ENCODE data around the gene EXOSC5. TPM values are rescaled to one million over a fixed set of nuclear protein-coding genes. Genes with fewer than 3 reads are reported as not detected.
A peak's percentile ranks its signal among the peaks of the same experiment; 100 is the strongest.
"Not testable (repeated sequence)": the region's sequence is repeated elsewhere in the genome, so short reads cannot be mapped to it uniquely, and the experiment has no call there.

The EXOSC5 gene
- total RNA-seq, 1 donor from 2014 or later = 10.6 TPM

- Mint-ChIP-seq H3K4me1 (ENCODE audit: unreplicated experiment) (peaks cover 11% of the 10 kb centered on the region), H3K27ac (ENCODE audit: unreplicated experiment) (peak overlapping the region; percentile 50), H3K36me3 (ENCODE audit: unreplicated experiment) (peaks cover 7% of the 10 kb centered on the region), H3K27me3 (ENCODE audit: unreplicated experiment) (no peaks in the 10 kb centered on the region), H3K9me3 (ENCODE audit: unreplicated experiment) (no peaks in the 10 kb centered on the region), H3K4me3 (ENCODE audit: unreplicated experiment) (no peak overlapping the region)
- TF ChIP-seq CTCF (IDR thresholded peaks at IDR 0.05) = no peak
- no peak for DNase-seq (ENCODE audit: extremely low spot score, unreplicated experiment)
These were observed 38.9 kb upstream of the EXOSC5 start for GRCh38 chr19:41435936-41436673.

- not testable (repeated sequence) for H3K9me3 Mint-ChIP-seq (ENCODE audit: unreplicated experiment); H3K27ac Mint-ChIP-seq (ENCODE audit: unreplicated experiment); DNase-seq (ENCODE audit: extremely low spot score, unreplicated experiment); H3K36me3 Mint-ChIP-seq (ENCODE audit: unreplicated experiment); H3K4me3 Mint-ChIP-seq (ENCODE audit: unreplicated experiment); H3K27me3 Mint-ChIP-seq (ENCODE audit: unreplicated experiment)
- peaks cover 11% of the 10 kb centered on the region for H3K4me1 Mint-ChIP-seq (ENCODE audit: unreplicated experiment)
These were observed 38.2 kb upstream of the EXOSC5 start for GRCh38 chr19:41435376-41435775.

- no peak for TF ChIP-seq CTCF (IDR thresholded peaks at IDR 0.05)
- no peaks in the 10 kb centered on the region for H3K27me3 Mint-ChIP-seq (ENCODE audit: unreplicated experiment)
- H3K4me1 Mint-ChIP-seq (ENCODE audit: unreplicated experiment) = peaks cover 8% of the 10 kb centered on the region
- H3K9me3 Mint-ChIP-seq (ENCODE audit: unreplicated experiment) = no peaks in the 10 kb centered on the region
- DNase-seq (ENCODE audit: extremely low spot score, unreplicated experiment) = no peak
- H3K4me3 Mint-ChIP-seq (ENCODE audit: unreplicated experiment) = no peak overlapping the region
- no peak overlapping the region for H3K27ac Mint-ChIP-seq (ENCODE audit: unreplicated experiment)
- peaks cover 7% of the 10 kb centered on the region for H3K36me3 Mint-ChIP-seq (ENCODE audit: unreplicated experiment)
These were observed 37.3 kb upstream of the EXOSC5 start for GRCh38 chr19:41434450-41434849.

GRCh38 chr19:41433171-41433570, 36.0 kb upstream of the EXOSC5 start:
- Mint-ChIP-seq H3K4me1 (ENCODE audit: unreplicated experiment) (peaks cover under 1% of the 10 kb centered on the region), H3K36me3 (ENCODE audit: unreplicated experiment) (peaks cover 7% of the 10 kb centered on the region), H3K4me3 (ENCODE audit: unreplicated experiment) (no peak overlapping the region), H3K27ac (ENCODE audit: unreplicated experiment) (no peak overlapping the region), H3K9me3 (ENCODE audit: unreplicated experiment) (no peaks in the 10 kb centered on the region), H3K27me3 (ENCODE audit: unreplicated experiment) (no peaks in the 10 kb centered on the region)
- TF ChIP-seq CTCF (IDR thresholded peaks at IDR 0.05) = no peak
- DNase-seq (ENCODE audit: extremely low spot score, unreplicated experiment) = no peak

GRCh38 chr19:41431426-41432386, 34.5 kb upstream of the EXOSC5 start:
- H3K27ac Mint-ChIP-seq (ENCODE audit: unreplicated experiment) = no peak overlapping the region
- TF ChIP-seq CTCF (IDR thresholded peaks at IDR 0.05) = peak; percentile 35
- peaks cover 4% of the 10 kb centered on the region for H3K36me3 Mint-ChIP-seq (ENCODE audit: unreplicated experiment)
- H3K9me3 Mint-ChIP-seq (ENCODE audit: unreplicated experiment) = no peaks in the 10 kb centered on the region
- no peak for DNase-seq (ENCODE audit: extremely low spot score, unreplicated experiment)
- H3K27me3 Mint-ChIP-seq (ENCODE audit: unreplicated experiment) = no peaks in the 10 kb centered on the region
- H3K4me1 Mint-ChIP-seq (ENCODE audit: unreplicated experiment) = peaks cover 9% of the 10 kb centered on the region
- no peak overlapping the region for H3K4me3 Mint-ChIP-seq (ENCODE audit: unreplicated experiment)

All from osteocyte (in vitro differentiated cells).